GM19193 (cell line): Measurements from ENCODE around the gene SPSB1.

Source experiments
- POLR2A ChIP-seq: IDR thresholded peaks from 4 replicates; pipeline ENCODE4 v1.6.1; 2011; ENCODE audit not compliant: insufficient read depth, insufficient read length; ENCODE audit errors: extremely low read depth

Gene SPSB1

DNA sequence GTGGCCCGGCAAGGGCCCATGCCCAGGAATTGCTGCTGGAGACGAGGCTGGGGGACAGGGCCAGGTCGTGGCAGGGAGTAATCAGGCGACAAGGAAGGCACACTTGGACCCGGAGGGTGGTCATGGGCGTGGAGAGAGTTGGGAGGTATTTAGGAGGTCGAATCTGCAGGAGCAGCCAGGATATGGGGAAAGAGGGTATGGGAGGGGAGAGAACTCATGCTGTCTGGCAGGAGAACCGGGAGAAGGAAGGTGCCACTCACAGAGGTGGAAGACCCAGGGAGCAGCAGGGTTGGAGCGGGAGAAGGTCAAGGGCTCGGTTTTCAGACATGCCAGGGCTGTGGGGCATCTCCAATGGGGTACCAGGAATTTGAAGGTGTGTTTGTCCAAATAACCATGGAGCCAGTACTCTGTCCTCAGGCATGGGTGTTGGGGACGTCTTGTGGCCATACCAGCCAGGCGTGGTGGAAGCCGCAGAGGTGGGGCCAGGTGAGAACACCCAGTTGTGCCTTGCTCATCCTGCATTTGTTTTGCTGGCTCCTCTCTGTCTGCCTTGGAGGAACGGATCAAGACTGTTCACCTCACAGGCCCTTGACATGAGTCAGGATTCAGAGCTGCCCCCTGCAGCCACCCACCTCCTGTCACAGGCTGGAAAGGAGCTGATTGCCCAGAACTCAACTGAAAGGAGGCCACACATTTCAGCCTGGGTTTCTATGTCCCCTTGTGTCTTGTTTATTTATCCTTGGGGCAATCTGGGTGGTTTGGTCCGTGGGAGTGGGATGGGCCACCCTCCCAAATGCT is 111.6 kb downstream of the SPSB1 start:
- no peak for TF ChIP-seq POLR2A

DNA sequence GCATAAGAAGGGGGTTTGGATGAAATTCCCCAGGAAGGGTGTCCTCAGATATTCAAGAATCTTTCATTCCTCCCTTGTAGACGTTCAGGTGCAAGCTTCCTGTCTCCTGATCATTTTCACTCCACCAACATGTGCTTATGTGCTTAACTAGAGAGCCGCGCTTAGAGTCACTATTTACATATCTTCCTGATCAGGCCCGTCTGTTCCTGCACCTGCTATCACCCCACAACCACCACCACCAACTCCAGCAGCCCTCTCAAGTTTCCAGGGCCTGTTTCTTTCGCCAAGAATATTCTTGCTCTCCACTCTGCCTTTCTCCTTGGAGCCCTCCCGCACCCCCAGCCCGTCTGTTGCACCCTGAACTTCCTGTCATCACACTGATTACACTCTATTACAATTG is 113.4 kb downstream of the SPSB1 start:
- TF ChIP-seq POLR2A, result no peak

DNA sequence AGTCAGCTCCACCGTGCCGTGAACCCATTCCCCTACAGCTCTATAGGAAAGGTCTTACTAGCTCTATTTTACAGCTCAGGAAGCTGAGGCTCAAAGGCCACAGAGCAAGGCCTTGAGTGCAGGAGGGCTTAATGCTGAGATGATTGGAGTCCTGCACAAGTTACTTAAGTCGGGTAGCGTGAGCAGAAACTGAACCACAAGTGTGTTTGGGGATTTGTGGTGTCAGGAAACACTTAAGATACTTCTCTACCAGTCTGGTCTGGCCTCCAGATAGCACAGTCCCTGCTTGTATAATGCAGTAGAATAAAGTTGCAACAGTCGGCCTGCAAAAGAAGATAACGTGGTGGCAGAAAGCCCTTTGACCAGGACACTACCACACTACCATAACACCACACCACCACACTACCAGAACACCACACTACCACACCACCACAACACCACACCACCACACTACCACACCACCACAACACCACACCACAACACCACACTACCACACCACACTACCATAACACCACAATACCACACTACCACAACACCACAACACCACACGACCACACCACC is 118.1 kb downstream of the SPSB1 start:
- TF ChIP-seq POLR2A, result no peak

DNA sequence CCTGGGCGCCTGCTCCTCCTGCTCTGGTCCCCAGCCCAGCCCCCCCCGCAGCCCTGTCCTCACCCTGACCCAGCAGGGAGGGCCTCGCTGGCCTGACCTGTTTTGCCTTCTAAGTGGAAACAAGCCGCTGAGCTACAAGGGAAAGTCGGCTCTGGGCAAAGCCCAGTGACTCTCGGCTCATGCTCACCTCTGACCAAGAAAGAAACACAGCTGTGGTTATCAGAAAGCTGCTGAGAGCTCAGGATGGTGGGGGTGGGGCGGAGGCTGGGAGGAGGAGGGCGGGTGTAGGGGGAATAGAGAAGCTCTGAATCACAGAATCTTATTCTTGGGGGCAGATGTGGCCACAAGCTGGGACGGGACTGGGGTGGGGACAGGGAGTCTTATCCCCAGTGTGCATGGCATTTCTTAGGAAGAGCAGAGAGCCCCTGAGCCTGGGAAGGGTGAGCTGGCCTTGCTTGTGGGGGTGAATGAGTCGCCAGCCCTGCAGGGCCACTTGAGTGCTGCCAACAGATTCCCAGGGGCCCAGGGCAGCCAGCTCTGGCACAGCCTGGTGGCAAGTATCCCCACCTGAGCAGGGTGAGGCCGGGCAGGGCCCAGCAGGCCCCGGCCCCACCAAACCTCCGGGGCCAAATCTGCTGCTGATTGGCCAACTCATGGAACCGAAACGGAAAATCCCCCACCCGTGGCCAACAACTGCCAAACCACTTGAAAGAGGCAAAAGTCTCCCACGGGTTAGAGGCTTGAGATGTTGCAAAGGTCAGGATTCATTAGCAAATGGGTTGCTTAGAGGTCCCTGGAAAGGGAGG is 120.6 kb downstream of the SPSB1 start:
- no peak for TF ChIP-seq POLR2A

DNA sequence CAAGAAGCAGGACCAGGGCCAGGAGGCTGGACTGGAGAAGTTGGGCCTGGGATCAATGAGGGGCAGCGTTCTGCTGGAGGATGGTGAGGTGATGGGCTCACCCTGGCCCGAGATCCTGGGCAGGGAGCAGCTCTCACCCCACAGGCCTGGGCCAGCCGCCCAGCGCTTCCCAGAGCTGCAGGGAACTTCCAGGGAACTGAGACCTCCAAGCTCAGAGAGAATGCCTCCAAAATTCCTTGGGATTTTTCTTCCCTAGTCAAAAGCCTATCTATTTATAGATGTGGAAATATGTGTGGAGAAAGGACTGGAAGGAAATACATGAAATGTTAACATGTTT is 121.2 kb downstream of the SPSB1 start:
- TF ChIP-seq POLR2A, result no peak

DNA sequence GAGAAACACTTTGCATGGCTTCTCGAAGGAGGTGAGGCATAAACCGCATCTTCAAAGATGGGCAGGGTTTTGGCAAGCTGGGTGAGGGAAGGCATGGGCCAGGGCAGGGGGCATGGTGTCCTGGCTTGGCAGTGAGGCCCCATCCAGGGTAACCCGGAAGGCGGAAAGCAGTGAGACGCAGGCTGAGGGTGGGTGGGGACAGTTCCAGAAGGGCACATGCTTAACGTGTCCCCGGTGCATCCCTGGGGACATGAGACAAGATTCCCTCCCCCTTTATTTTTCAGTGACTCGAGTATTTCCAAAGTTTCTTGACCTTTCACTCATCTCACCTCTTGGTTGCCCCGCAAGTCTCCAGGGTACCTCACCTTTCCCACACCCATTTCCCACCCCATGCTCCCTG is 123.8 kb downstream of the SPSB1 start:
- no peak for TF ChIP-seq POLR2A

DNA sequence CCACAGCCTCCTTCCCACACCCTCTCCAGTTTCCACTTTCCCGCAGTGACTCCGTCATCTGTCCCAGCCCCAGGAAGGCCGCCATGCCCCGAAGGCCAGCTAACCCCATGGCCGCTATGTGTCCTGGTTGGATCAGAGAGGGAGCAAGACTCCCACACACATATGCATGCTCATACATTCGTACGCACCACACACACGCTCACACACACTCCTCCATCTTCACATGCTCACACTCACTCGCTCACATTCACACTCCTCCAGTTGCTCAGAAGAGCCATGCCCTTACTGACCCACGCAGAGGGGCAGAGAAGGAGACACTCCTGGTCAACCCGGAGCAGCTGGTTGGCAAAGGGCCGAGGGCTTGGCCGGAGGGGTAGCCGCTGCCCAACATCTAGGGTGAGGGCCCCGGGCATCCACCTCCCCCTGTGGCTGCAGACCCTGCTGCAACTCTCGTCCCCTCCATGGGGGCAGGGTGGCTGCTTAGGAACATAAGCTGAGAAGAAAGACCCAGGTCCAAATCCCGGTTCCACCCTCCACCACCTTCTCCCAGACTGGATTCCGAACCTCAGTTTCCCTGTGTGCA is 124.3 kb downstream of the SPSB1 start:
- TF ChIP-seq POLR2A, result no peak

DNA sequence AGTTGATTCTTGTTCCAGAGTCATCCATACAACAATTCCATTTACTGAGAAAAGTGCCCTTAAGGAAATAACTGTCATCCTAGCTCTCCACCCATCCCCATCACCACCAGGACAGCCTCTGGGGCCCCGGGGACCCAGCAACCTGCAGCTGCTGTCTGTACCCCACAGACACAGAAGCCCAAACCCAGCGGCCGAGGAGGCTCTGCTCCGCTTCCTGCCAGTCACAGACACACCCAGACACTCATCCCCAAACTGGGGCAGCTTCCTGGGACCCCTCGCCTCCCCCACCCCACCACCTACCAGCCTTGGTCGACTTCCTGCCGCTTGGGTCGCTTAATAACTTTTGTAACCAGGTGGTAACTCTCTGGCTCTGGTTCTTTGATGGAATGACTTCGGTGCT is 125.0 kb downstream of the SPSB1 start:
- no peak for TF ChIP-seq POLR2A

DNA sequence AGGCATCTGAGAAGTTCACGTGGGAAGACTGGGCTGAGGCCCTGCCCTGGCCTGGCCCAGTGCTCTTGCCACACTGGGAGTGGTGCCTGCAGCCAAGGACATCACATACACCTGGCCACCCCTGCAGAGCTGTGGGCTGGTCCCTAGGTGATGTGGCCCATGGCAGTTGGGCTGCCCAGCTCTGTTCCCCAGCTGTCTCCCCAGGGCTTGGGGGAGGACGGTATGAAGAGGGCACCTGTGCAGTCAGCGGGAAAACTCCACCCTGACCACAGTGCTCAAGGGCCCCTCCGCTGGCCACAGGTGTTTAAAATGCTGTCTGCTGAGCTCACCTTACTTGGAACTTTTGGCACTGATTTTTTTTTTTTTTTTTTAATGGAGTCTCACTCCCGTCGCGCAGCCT is 126.2 kb downstream of the SPSB1 start:
- no peak for TF ChIP-seq POLR2A
